Naive thymus-derived CD4-positive, alpha-beta T cell (primary cell): ENCODE data around the gene FAM13A. TPM values are rescaled to one million over a fixed set of nuclear protein-coding genes. Genes with fewer than 3 reads are reported as not detected.
A peak's percentile ranks its signal among the peaks of the same experiment; 100 is the strongest.
"Not testable (repeated sequence)": the region's sequence is repeated elsewhere in the genome, so short reads cannot be mapped to it uniquely, and the experiment has no call there.

Experiments used
- ATAC-seq: fragments of 150-1000 bp; cut with Tn5 transposase; 2 replicates; pipeline ENCODE4 v1.10.0; 2021; ENCODE audit warnings: mild to moderate bottlenecking, moderate library complexity
- CTCF ChIA-PET: fragments of 350-600 bp; sonication (Branson Sonifier 250); formaldehyde crosslinking; loops from one replicate; lab custom pipeline; 2021; ENCODE audit warnings: antibody characterized with exemption; lab: Charles Lee
- POLR2A ChIA-PET: fragments of 350-600 bp; sonication (Branson Sonifier 250); formaldehyde crosslinking; loops from one replicate; lab custom pipeline; 2021; ENCODE audit warnings: antibody characterized with exemption, inconsistent platforms; lab: Charles Lee
- DNase-seq, 9 donors: peaks; one replicate each; pipeline versions ENCODE4 v3.0.0 to v3.0.0-alpha.2; 2020 to 2022; ENCODE audit warnings: mixed read lengths in 1 of 9
- H3K27ac ChIP-seq: one replicate; pipeline ENCODE4 v1.7.0; 2013; ENCODE audit warnings: mild to moderate bottlenecking, low read depth, low read length, moderate library complexity
- H3K27me3 ChIP-seq, 2 donors: one replicate each; pipeline ENCODE4 v1.7.0; 2013; ENCODE audit warnings: low read length in 2 of 2, mild to moderate bottlenecking in 2 of 2, moderate library complexity in 2 of 2; ENCODE audit not compliant: control insufficient read depth in 2 of 2, insufficient read depth in 2 of 2
- H3K36me3 ChIP-seq, 3 experiments: 1 replicate in 2 of 3; 2 replicates in 1 of 3; pipeline ENCODE4 v1.7.0; 2013; ENCODE audit warnings: low read length in 3 of 3, mild to moderate bottlenecking in 3 of 3, moderate library complexity in 1 of 3; ENCODE audit not compliant: insufficient read depth in 3 of 3, control insufficient read depth in 2 of 3
- H3K4me1 ChIP-seq, 2 donors: one replicate each; pipeline ENCODE4 v1.7.0; 2013; ENCODE audit warnings: low read length in 2 of 2, mild to moderate bottlenecking in 2 of 2, moderate library complexity in 1 of 2; ENCODE audit not compliant: control insufficient read depth in 2 of 2, insufficient read depth in 2 of 2
- H3K4me3 ChIP-seq: 2 replicates; pipeline ENCODE4 v1.7.0; 2013; ENCODE audit warnings: mild to moderate bottlenecking, low read length
- H3K9me3 ChIP-seq, 3 experiments: 1 replicate in 2 of 3; 2 replicates in 1 of 3; pipeline ENCODE4 v1.7.0; 2013; ENCODE audit warnings: low read length in 3 of 3; ENCODE audit not compliant: control insufficient read depth in 2 of 3
- H3K27ac Mint-ChIP-seq, 9 donors: one replicate each; pipeline ENCODE4 v1.8.0; 2020 to 2022; ENCODE audit warnings: mixed read lengths in 9 of 9, mild to moderate bottlenecking in 8 of 9, moderate library complexity in 5 of 9, inconsistent platforms in 2 of 9
- H3K27me3 Mint-ChIP-seq, 5 donors: one replicate each; pipeline ENCODE4 v1.8.0; 2021 to 2022; ENCODE audit warnings: mixed read lengths in 5 of 5, mild to moderate bottlenecking in 1 of 5
- H3K36me3 Mint-ChIP-seq, 5 donors: one replicate each; pipeline ENCODE4 v1.8.0; 2020 to 2022; ENCODE audit warnings: mixed read lengths in 5 of 5, mild to moderate bottlenecking in 3 of 5, inconsistent platforms in 1 of 5
- H3K4me1 Mint-ChIP-seq, 7 donors: one replicate each; pipeline ENCODE4 v1.8.0; 2020 to 2022; ENCODE audit warnings: mixed read lengths in 7 of 7, mild to moderate bottlenecking in 3 of 7, inconsistent platforms in 1 of 7
- H3K4me3 Mint-ChIP-seq, 10 donors: one replicate each; pipeline ENCODE4 v1.8.0; 2020 to 2022; ENCODE audit warnings: mild to moderate bottlenecking in 10 of 10, mixed read lengths in 10 of 10, moderate library complexity in 6 of 10, inconsistent platforms in 2 of 10
- H3K9me3 Mint-ChIP-seq, 11 donors: one replicate each; pipeline ENCODE4 v1.8.0; 2020 to 2022; ENCODE audit warnings: mixed read lengths in 11 of 11, mild to moderate bottlenecking in 4 of 11, inconsistent platforms in 1 of 11, moderate library complexity in 1 of 11
- intact Hi-C, 2 donors: fragments of 100-400 bp; cut with micrococcal nuclease; formaldehyde crosslinking; loops; one replicate each; pipeline ENCODE4 v1.15.1; 2023
- polyA plus RNA-seq, 2 donors: library from polyadenylated mRNA; unstranded; fragments of 300-500 nt; fragmentation: Illumina TruSeq; gene quantifications; one replicate each; pipeline ENCODE4 v1.2.3, GENCODE V29; 2021
- total RNA-seq, 6 experiments: library from RNA in 5 of 6; stranded (reverse) in 5 of 6; gene quantifications; 1 replicate in 5 of 6; 2 replicates in 1 of 6; pipeline ENCODE4 v1.2.3 and lab custom pipeline; 2021 to 2026

FAM13A gene
- total and polyA plus RNA-seq, 7 experiments from 2014 or later, result 4.5 to 60.4 (median 10.2) TPM

DNA sequence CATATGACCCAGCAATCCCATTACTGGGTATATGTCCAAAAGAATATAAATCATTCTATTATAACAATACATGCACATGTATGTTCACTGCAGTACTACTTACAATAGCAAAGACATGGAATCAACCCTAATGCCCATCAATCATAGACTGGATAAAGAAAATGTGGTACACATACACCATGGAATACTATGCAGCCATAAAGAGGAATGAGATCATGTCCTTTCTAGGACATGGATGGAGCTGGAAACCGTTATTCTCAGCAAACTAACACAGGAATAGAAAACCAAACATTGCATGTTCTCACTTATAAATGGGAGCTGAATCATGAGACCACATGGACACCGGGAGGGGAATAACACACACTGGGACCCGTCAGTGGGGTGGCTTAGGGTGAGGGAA is 152.7 kb downstream of the FAM13A start:
- H3K27ac Mint-ChIP-seq, DNase-seq, H3K4me3 Mint-ChIP-seq, H3K4me1 Mint-ChIP-seq, H3K4me1 ChIP-seq, ATAC-seq, H3K9me3 ChIP-seq, intact Hi-C loops, H3K4me3 ChIP-seq, H3K27me3 ChIP-seq, H3K36me3 ChIP-seq, POLR2A ChIA-PET, H3K36me3 Mint-ChIP-seq, CTCF ChIA-PET, H3K27ac ChIP-seq: not testable (repeated sequence)
- H3K9me3 Mint-ChIP-seq, result peaks cover 7 to 28% (median 12%) of the 10 kb centered on the region in 11 donors
- peaks cover 0 to 19% (median 4%) of the 10 kb centered on the region in 5 donors for H3K27me3 Mint-ChIP-seq

DNA sequence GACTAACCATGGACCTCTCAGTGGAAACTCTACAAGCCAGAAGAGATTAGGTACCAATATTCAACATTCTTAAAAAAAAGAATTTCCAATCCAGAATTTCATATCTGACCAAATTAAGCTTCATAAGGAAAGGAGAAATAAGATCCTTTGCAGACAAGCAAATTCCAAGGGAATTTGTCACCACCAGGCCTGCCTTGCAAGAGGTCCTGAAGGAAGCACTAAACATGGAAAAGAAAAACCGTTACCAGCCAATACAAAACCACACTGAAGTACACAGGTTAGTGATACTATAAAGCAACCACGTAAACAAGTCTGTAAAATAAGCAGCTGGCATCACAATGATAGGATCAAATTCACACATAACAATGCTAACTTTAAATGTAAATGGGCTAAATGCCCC is 156.6 kb downstream of the FAM13A start:
- H3K36me3 Mint-ChIP-seq, result peaks cover 0 to 9% (median 7%) of the 10 kb centered on the region in 5 donors
- H3K4me3 ChIP-seq, result no peak overlapping the region
- no peaks in the 10 kb centered on the region for H3K27me3 ChIP-seq
- ATAC-seq (no peak), DNase-seq (no peak)
- no peaks in the 10 kb centered on the region for H3K4me1 ChIP-seq
- H3K27me3 Mint-ChIP-seq, result peaks cover 0 to 18% (median 0%) of the 10 kb centered on the region in 5 donors
- intact Hi-C loops, result no loop called here
- H3K9me3 Mint-ChIP-seq, result peaks cover 7 to 28% (median 12%) of the 10 kb centered on the region in 11 donors
- POLR2A ChIA-PET, result no interaction called here
- CTCF ChIA-PET, result no interaction called here
- H3K4me3 Mint-ChIP-seq, result no peak overlapping the region
- H3K27ac Mint-ChIP-seq, result no peak overlapping the region
- H3K9me3 ChIP-seq, result no peaks in the 10 kb centered on the region
- no peaks in the 10 kb centered on the region for H3K4me1 Mint-ChIP-seq
- H3K27ac ChIP-seq, result no peak overlapping the region
- no peaks in the 10 kb centered on the region for H3K36me3 ChIP-seq

GRCh38 chr4:88897752-88898151 is 159.2 kb downstream of the FAM13A start:
- Mint-ChIP-seq H3K9me3 (peaks cover 7 to 28% (median 10%) of the 10 kb centered on the region in 11 donors), H3K36me3 (peaks cover 2 to 9% (median 7%) of the 10 kb centered on the region in 5 donors), H3K4me1 (no peaks in the 10 kb centered on the region), H3K27ac (no peak overlapping the region), H3K27me3 (peaks cover 0 to 15% (median 0%) of the 10 kb centered on the region in 5 donors), H3K4me3 (no peak overlapping the region)
- CTCF ChIA-PET, result no interaction called here
- Histone ChIP-seq H3K4me3 (no peak overlapping the region), H3K9me3 (no peaks in the 10 kb centered on the region), H3K27ac (no peak overlapping the region), H3K4me1 (no peaks in the 10 kb centered on the region), H3K36me3 (no peaks in the 10 kb centered on the region), H3K27me3 (no peaks in the 10 kb centered on the region)
- POLR2A ChIA-PET, result no interaction called here
- ATAC-seq (no peak), DNase-seq (no peak)
- intact Hi-C loops, result no loop called here

- POLR2A ChIA-PET, result no interaction called here
- intact Hi-C loops, result no loop called here
These were observed 159.8 kb downstream of the FAM13A start for GRCh38 chr4:88897180-88897579.

GRCh38 chr4:88893961-88894360 is 163.0 kb downstream of the FAM13A start:
- ChIA-PET POLR2A (no interaction called here), CTCF (no interaction called here)
- no peak overlapping the region for H3K27ac Mint-ChIP-seq
- ATAC-seq, result no peak
- intact Hi-C loops, result loop anchor here in 1 of 2 donors (5.0 kb wide), 1 partner anchor 128 kb away; no protein-coding TSS in a partner anchor
- H3K27me3 Mint-ChIP-seq, result peaks cover 0 to 4% (median under 1%) of the 10 kb centered on the region in 5 donors
- Histone ChIP-seq H3K27ac (no peak overlapping the region), H3K4me3 (no peak overlapping the region), H3K36me3 (no peaks in the 10 kb centered on the region), H3K9me3 (no peaks in the 10 kb centered on the region), H3K27me3 (no peaks in the 10 kb centered on the region), H3K4me1 (no peaks in the 10 kb centered on the region)
- peaks cover 0 to 2% (median 0%) of the 10 kb centered on the region in 11 donors for H3K9me3 Mint-ChIP-seq
- no peak for DNase-seq
- H3K4me1 Mint-ChIP-seq, result peaks cover 0 to 1% (median 0%) of the 10 kb centered on the region in 7 donors
- peaks cover 0 to 2% (median 0%) of the 10 kb centered on the region in 5 donors for H3K36me3 Mint-ChIP-seq
- H3K4me3 Mint-ChIP-seq, result no peak overlapping the region

More at GRCh38 chr4:88897180-88897579, 159.8 kb downstream of the FAM13A start:
- DNase-seq (no peak), ATAC-seq (no peak)
- H3K27ac Mint-ChIP-seq, result no peak overlapping the region
- peaks cover 2 to 9% (median 7%) of the 10 kb centered on the region in 5 donors for H3K36me3 Mint-ChIP-seq
- CTCF ChIA-PET, result no interaction called here
- no peaks in the 10 kb centered on the region for H3K27me3 ChIP-seq
- H3K27me3 Mint-ChIP-seq, result peaks cover 0 to 10% (median 0%) of the 10 kb centered on the region in 5 donors
- no peaks in the 10 kb centered on the region for H3K36me3 ChIP-seq
- H3K27ac ChIP-seq, result no peak overlapping the region
- peaks cover 7 to 24% (median 10%) of the 10 kb centered on the region in 11 donors for H3K9me3 Mint-ChIP-seq
- H3K4me3 ChIP-seq, result no peak overlapping the region
- H3K4me1 Mint-ChIP-seq, result no peaks in the 10 kb centered on the region
- H3K9me3 ChIP-seq, result no peaks in the 10 kb centered on the region
- no peak overlapping the region for H3K4me3 Mint-ChIP-seq
- no peaks in the 10 kb centered on the region for H3K4me1 ChIP-seq

GRCh38 chr4:88892646-88893045 is 164.3 kb downstream of the FAM13A start:
- ATAC-seq (no peak), DNase-seq (no peak)
- Mint-ChIP-seq H3K9me3 (peaks cover 0 to 2% (median 0%) of the 10 kb centered on the region in 11 donors), H3K27me3 (peaks cover 0 to 4% (median 0%) of the 10 kb centered on the region in 5 donors), H3K4me1 (peaks cover 0 to 1% (median 0%) of the 10 kb centered on the region in 7 donors), H3K36me3 (peaks cover 0 to 2% (median 0%) of the 10 kb centered on the region in 5 donors), H3K27ac (no peak overlapping the region), H3K4me3 (no peak overlapping the region)
- intact Hi-C loops, result loop anchor here in 1 of 2 donors (5.0 kb wide), 1 partner anchor 130 kb away; no protein-coding TSS in a partner anchor
- H3K36me3 ChIP-seq, result no peaks in the 10 kb centered on the region
- POLR2A ChIA-PET, result interaction anchor here (0.6 kb wide), 1 partner anchor 158 kb away, joined by 3 read pairs; no protein-coding TSS in a partner anchor
- no peak overlapping the region for H3K4me3 ChIP-seq
- no peaks in the 10 kb centered on the region for H3K27me3 ChIP-seq
- H3K9me3 ChIP-seq, result no peaks in the 10 kb centered on the region
- no peak overlapping the region for H3K27ac ChIP-seq
- CTCF ChIA-PET, result interaction anchor here (0.9 kb wide), 1 partner anchor 132 kb away, joined by 3 read pairs; no protein-coding TSS in a partner anchor
- no peaks in the 10 kb centered on the region for H3K4me1 ChIP-seq

DNA sequence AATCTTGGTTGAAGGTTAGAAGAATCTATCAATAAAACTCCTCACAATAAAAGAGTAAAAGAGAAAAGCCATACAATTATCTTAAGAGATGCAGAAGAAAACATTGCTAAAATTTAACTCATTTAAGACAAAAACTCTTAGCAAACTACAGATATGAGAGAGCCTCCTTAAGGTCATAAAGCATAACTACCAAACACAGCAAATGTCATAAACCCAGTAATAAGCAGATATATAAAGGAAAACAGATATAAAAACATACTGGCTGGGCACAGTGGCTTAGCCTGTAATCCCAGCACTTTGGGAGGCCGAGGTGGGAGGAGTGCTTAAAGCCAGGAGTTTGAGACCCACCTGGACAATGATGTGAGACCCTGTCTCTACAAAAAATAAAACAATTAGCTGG is 165.3 kb downstream of the FAM13A start:
- Mint-ChIP-seq H3K4me3 (no peak overlapping the region), H3K4me1 (peaks cover 0 to 1% (median 0%) of the 10 kb centered on the region in 7 donors), H3K36me3 (peaks cover 0 to 2% (median 0%) of the 10 kb centered on the region in 5 donors), H3K27me3 (peaks cover 0 to 4% (median 0%) of the 10 kb centered on the region in 5 donors), H3K27ac (peak overlapping the region in 1 of 9 donors; percentile 25), H3K9me3 (peaks cover 0 to 2% (median 0%) of the 10 kb centered on the region in 11 donors)
- intact Hi-C loops, result loop anchor here in 1 of 2 donors (5.0 kb wide), 1 partner anchor 131 kb away; no protein-coding TSS in a partner anchor
- POLR2A ChIA-PET, result no interaction called here
- no peaks in the 10 kb centered on the region for H3K36me3 ChIP-seq
- H3K4me3 ChIP-seq, result no peak overlapping the region
- H3K27me3 ChIP-seq, result no peaks in the 10 kb centered on the region
- H3K9me3 ChIP-seq, result no peaks in the 10 kb centered on the region
- H3K4me1 ChIP-seq, result no peaks in the 10 kb centered on the region
- H3K27ac ChIP-seq, result no peak overlapping the region
- DNase-seq (no peak), ATAC-seq (no peak)
- CTCF ChIA-PET, result no interaction called here
